H1 (cell line): Measurements from ENCODE around the gene CAMK2G. TPM values are rescaled to one million over a fixed set of nuclear protein-coding genes. Genes with fewer than 3 reads are reported as not detected.

Experiments used
- CEBPB ChIP-seq: IDR thresholded peaks from 2 replicates; pipeline ENCODE4 v1.6.1; 2012; ENCODE audit warnings: low read depth, low read length
- KDM4A ChIP-seq: IDR thresholded peaks from one replicate; pipeline ENCODE4 v1.7.1; 2012; ENCODE audit warnings: low read depth, mild to moderate bottlenecking, moderate library complexity, low read length, inconsistent platforms; ENCODE audit not compliant: severe bottlenecking
- SP1 ChIP-seq: IDR thresholded peaks from 2 replicates; pipeline ENCODE4 v1.6.1; 2011; ENCODE audit warnings: low read depth, low read length
- polyA plus RNA-seq, 7 experiments: library from polyadenylated mRNA; depleted of rRNA in 3 of 7; stranded (reverse) in 5 of 7; unstranded in 2 of 7; fragments of >200 nt in 5 of 7; fragments of 200-250 nt in 2 of 7; gene quantifications; 1 replicate in 5 of 7; 2 replicates in 1 of 7; 4 replicates in 1 of 7; pipeline versions ENCODE4 v1.2.1 to v1.2.3, GENCODE V29; 2011 to 2013; ENCODE audit warnings: missing spikeins in 2 of 7, mixed read lengths in 2 of 7
- total RNA-seq: library from RNA; stranded (reverse); fragmentation: NEBNext Ultra II Directional; extraction: Animal tissue kit (Norgen Biotek cat#: 25700); gene quantifications from 2 replicates; pipeline ENCODE4 v1.2.1, GENCODE V29; 2021

The CAMK2G gene
- total and polyA plus RNA-seq, 2 of the 8 experiments (the other 6 are each of a cell fraction or from before 2014, with no cell fraction given): 28.9 to 31.7 TPM

DNA sequence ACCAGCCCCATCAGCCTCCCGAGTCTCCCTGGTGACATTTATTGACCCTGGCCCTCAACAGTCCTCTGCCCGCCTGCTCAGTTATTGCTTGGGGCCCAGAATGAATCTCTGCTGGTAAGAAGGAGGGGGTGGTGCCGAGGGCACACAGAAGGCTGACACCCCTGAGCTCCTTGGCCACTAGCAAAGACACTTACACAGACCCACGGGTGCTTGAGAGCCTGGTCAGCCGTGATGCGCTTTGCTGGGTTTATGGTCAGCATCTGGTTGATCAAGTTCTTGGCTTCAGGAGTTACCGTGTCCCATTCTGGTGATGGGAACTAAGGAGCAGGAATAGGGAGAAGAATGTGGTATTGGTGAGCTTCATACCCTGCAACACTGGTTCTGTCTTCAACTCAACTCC lies 27.3 kb downstream of the CAMK2G start (continued):
- TF ChIP-seq SP1 (no peak), KDM4A (no peak), CEBPB (no peak)
